Neural crest cell (in vitro differentiated cells): Measurements from ENCODE around the gene ERV3-1. TPM values are rescaled to one million over a fixed set of nuclear protein-coding genes. Genes with fewer than 3 reads are reported as not detected.
"Not testable (repeated sequence)": the region's sequence is repeated elsewhere in the genome, so short reads cannot be mapped to it uniquely, and the experiment has no call there.

Experiments
- DNase-seq: peaks from one replicate; pipeline ENCODE4 v3.0.0; 2021; ENCODE audit warnings: low read depth, mixed read lengths, low spot score
- H3K27ac Mint-ChIP-seq: one replicate; pipeline ENCODE4 v1.8.0; 2021; ENCODE audit warnings: mild to moderate bottlenecking, mixed read lengths; ENCODE audit not compliant: unreplicated experiment
- H3K27me3 Mint-ChIP-seq: 2 replicates; pipeline ENCODE4 v1.8.0; 2021; ENCODE audit warnings: low read depth, mild to moderate bottlenecking, mixed read lengths
- H3K36me3 Mint-ChIP-seq: 2 replicates; pipeline ENCODE4 v1.8.0; 2021; ENCODE audit warnings: low read depth, mild to moderate bottlenecking, mixed read lengths
- H3K4me1 Mint-ChIP-seq: 2 replicates; pipeline ENCODE4 v1.8.0; 2021; ENCODE audit warnings: mixed read lengths
- H3K4me3 Mint-ChIP-seq: one replicate; pipeline ENCODE4 v1.8.0; 2021; ENCODE audit warnings: mild to moderate bottlenecking, mixed read lengths
- H3K9me3 Mint-ChIP-seq: 2 replicates; pipeline ENCODE4 v1.8.0; 2021; ENCODE audit warnings: mixed read lengths
- total RNA-seq: library from RNA; stranded (reverse); gene quantifications from 2 replicates; pipeline ENCODE4 v1.2.1, GENCODE V29; 2021
- TF ChIP-seq, protein P1 (sequence below): fragments of 200-600 bp; sonication (generic); conservative IDR thresholded peaks from 2 replicates; pipeline ENCODE4 v1.5.0; 2021; ENCODE audit warnings: antibody characterized with exemption, mild to moderate bottlenecking

ERV3-1 gene
- total RNA-seq, 1 donor from 2014 or later, result 33.0 TPM

DNA sequence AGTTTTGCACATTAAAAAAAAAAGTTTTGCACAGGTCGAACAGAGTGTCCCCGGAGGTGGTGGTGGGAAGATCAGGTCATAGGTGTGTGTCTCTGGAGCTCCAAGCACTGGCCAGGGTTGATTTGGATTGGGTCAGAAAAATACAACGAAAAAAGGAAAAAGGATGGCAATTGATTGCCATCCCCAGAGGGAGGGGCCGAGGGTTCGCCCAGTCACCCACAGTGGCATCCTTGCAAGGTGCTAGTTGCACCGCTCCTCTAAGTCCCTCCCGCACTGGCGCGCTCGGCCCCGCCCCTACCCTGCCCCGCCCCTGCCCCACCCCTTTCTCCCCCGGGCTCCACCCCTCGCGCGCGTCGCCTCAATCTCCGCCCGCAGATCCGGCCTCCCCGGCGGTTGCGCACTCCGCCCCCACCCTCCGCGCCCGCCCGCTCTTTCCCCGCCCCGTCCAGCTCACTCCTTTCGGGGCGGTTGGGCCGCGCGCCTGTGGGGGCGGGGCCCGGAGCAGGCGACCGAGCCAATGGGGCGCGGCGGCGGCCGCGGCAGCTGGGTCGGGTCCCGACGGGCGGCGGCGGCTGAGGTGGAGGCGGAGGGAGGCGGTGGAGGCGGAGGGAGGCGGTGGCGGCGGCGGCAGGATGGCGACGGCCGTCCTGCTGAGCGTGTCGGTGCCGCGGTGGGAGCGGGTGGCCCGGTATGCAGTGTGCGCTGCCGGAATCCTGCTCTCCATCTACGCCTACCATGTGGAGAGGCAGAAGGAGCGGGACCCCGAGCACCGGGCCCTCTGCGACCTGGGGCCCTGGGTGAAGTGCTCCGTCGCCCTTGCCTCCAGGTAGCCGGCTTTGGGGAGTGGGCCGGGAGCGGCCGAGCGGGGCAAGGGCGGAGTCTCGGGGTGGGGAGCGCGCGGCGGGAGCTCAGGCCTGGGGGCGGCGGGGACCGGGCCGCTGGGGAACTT lies 31.5 kb upstream of the ERV3-1 start:
- TF ChIP-seq, protein P1, sequence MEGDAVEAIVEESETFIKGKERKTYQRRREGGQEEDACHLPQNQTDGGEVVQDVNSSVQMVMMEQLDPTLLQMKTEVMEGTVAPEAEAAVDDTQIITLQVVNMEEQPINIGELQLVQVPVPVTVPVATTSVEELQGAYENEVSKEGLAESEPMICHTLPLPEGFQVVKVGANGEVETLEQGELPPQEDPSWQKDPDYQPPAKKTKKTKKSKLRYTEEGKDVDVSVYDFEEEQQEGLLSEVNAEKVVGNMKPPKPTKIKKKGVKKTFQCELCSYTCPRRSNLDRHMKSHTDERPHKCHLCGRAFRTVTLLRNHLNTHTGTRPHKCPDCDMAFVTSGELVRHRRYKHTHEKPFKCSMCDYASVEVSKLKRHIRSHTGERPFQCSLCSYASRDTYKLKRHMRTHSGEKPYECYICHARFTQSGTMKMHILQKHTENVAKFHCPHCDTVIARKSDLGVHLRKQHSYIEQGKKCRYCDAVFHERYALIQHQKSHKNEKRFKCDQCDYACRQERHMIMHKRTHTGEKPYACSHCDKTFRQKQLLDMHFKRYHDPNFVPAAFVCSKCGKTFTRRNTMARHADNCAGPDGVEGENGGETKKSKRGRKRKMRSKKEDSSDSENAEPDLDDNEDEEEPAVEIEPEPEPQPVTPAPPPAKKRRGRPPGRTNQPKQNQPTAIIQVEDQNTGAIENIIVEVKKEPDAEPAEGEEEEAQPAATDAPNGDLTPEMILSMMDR, result peak; percentile 49
- no peaks in the 10 kb centered on the region for H3K36me3 Mint-ChIP-seq
- H3K9me3 Mint-ChIP-seq, result no peaks in the 10 kb centered on the region
- no peak overlapping the region for H3K27ac Mint-ChIP-seq
- H3K4me1 Mint-ChIP-seq, result peaks cover 14% of the 10 kb centered on the region
- H3K27me3 Mint-ChIP-seq, result no peaks in the 10 kb centered on the region
- peak overlapping the region; percentile 81 for H3K4me3 Mint-ChIP-seq
- DNase-seq, result peak; percentile 79

DNA sequence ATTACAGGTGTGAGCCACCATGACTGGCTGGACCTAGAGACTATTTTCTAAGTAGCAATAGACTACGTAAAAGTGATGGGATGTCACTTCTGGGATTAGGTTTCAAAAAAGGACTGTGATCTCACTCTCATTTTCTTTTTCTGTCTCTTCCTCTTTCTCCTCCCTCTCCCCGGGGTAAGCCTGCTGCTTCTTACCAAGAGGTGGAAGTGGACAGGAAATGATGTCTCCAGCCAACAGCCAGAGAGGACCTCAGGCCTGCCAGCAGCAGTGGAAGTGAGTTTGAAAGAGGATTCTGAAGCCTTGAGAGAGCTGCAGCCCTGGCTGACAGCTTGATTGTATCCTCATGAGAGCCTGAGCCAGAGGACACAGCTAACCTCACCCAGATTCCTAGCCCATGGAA lies 30.0 kb upstream of the ERV3-1 start:
- not testable (repeated sequence) for DNase-seq, H3K27me3 Mint-ChIP-seq, H3K9me3 Mint-ChIP-seq, H3K36me3 Mint-ChIP-seq, H3K27ac Mint-ChIP-seq
- peak overlapping the region; percentile 75 for H3K4me3 Mint-ChIP-seq
- peaks cover 14% of the 10 kb centered on the region for H3K4me1 Mint-ChIP-seq

GRCh38 chr7:65035469-65035868 lies 29.0 kb upstream of the ERV3-1 start:
- Mint-ChIP-seq H3K4me1 (peaks cover 14% of the 10 kb centered on the region), H3K4me3 (peak overlapping the region; percentile 47)
- H3K36me3 Mint-ChIP-seq, DNase-seq, H3K27ac Mint-ChIP-seq, H3K9me3 Mint-ChIP-seq, H3K27me3 Mint-ChIP-seq: not testable (repeated sequence)

DNA sequence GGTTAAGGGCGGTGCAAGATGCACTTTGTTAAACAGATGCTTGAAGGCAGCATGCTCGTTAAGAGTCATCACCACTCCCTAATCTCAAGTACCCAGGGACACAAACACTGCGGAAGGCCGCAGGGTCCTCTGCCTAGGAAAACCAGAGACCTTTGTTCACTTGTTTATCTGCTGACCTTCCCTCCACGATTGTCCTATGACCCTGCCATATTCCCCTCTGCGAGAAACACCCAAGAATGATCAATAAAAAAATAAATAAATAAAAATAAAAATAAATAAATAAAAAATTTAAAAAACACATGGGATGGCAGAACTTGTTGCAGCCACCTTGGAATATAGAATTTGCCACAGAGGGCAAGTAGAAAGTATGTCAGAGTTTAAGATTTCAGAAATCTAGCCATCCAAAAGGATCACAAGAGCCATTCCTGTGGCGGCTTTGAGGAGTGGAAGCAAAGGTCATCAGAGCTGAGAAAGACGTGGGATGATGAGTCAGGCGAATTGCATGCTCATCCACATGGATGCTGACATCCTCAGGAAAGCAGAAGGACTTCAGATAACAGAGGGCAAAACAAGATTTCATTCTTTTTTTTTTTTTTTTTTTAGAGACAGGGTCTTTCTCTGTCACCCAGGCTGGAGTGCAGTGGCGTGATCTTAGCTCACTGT lies 27.8 kb upstream of the ERV3-1 start:
- H3K27ac Mint-ChIP-seq, H3K27me3 Mint-ChIP-seq, H3K4me3 Mint-ChIP-seq, DNase-seq, H3K36me3 Mint-ChIP-seq, H3K4me1 Mint-ChIP-seq, H3K9me3 Mint-ChIP-seq: not testable (repeated sequence)

GRCh38 chr7:65033391-65033790 lies 26.9 kb upstream of the ERV3-1 start:
- H3K27me3 Mint-ChIP-seq, H3K4me1 Mint-ChIP-seq, H3K27ac Mint-ChIP-seq, H3K4me3 Mint-ChIP-seq, DNase-seq, H3K36me3 Mint-ChIP-seq, H3K9me3 Mint-ChIP-seq: not testable (repeated sequence)

DNA sequence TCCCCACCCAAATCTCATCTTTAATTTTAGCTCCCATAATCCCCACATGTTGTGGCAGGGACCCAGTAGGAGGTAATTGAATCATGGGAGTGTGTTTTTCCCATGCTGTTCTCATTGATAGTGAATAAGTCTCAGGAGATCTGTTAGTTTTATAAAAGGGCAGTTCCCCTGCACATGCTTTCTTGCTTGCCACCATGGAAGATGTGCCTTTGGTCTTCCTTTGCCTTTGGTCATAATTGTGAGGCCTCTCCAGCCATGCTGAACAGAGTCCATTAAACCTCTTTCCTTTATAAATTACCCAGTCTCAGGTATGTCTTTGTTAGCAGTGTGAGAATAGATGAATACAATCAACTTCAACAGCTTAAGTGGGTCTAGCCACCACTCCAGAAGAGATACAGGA lies 18.5 kb upstream of the ERV3-1 start:
- not testable (repeated sequence) for H3K9me3 Mint-ChIP-seq, H3K36me3 Mint-ChIP-seq, H3K27ac Mint-ChIP-seq, DNase-seq, H3K4me3 Mint-ChIP-seq, H3K4me1 Mint-ChIP-seq, H3K27me3 Mint-ChIP-seq

DNA sequence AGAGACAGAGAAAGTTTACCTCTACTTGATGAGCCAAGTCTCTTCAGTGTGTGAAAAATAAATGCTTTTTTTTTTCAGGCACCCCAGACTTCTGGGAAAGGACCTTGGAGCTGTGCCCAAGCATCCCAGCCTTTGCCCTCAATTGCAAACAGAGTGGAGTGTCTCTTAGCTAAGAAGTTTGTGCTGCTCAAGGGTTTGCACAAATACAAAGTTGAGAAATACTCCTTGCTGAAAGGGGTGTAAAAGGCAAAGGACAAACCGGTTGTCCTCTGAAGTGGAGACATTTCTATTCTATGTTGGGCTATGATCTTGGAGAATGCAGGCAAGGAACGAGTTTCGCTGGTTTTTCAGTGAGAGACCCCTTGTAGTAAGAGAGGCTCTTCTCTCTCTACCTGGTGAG lies 14.5 kb upstream of the ERV3-1 start:
- DNase-seq, H3K9me3 Mint-ChIP-seq, H3K27me3 Mint-ChIP-seq, H3K4me3 Mint-ChIP-seq, H3K4me1 Mint-ChIP-seq, H3K36me3 Mint-ChIP-seq, H3K27ac Mint-ChIP-seq: not testable (repeated sequence)

- not testable (repeated sequence) for H3K27me3 Mint-ChIP-seq, H3K36me3 Mint-ChIP-seq, H3K4me3 Mint-ChIP-seq, H3K9me3 Mint-ChIP-seq, H3K27ac Mint-ChIP-seq, DNase-seq
- peaks cover 22% of the 10 kb centered on the region for H3K4me1 Mint-ChIP-seq
These were observed 3.4 kb upstream of the ERV3-1 start for GRCh38 chr7:65009881-65010280.

DNA sequence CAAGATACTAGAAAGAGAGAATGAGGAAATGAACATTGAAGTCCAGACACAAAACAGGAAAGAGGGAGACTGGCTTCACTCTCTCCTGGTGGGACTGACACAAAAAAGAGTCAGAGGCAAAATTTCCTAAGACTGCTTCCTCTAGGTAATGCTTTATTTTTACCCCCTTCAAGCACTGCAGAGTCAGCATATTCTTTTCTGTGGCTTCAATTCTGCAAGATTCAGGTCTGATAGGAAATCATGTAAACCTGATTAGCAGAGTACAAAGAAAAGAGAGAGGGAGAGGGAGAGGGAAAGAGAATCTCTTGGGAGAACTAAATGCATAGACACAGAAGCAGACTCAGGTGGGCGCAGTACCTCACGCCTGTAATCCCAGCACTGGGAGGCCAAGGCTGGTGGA lies 2.9 kb upstream of the ERV3-1 start:
- H3K27me3 Mint-ChIP-seq, H3K4me3 Mint-ChIP-seq, DNase-seq, H3K9me3 Mint-ChIP-seq, H3K27ac Mint-ChIP-seq: not testable (repeated sequence)
- H3K36me3 Mint-ChIP-seq, result peaks cover 12% of the 10 kb centered on the region
- peaks cover 27% of the 10 kb centered on the region for H3K4me1 Mint-ChIP-seq

GRCh38 chr7:65007036-65007435 lies 549 bp upstream of the ERV3-1 start:
- not testable (repeated sequence) for H3K27me3 Mint-ChIP-seq, DNase-seq, H3K9me3 Mint-ChIP-seq
- Mint-ChIP-seq H3K4me1 (peaks cover 32% of the 10 kb centered on the region), H3K4me3 (peak overlapping the region; percentile 100), H3K27ac (peak overlapping the region; percentile 53), H3K36me3 (peaks cover 29% of the 10 kb centered on the region)
